C4-2B (cell line): ENCODE measurements around the gene FAM163B.
A peak's percentile ranks its signal among the peaks of the same experiment; 100 is the strongest.

Experiments used
- H3K27ac ChIP-seq: fragments of 450-650 bp; 2 replicates; pipeline ENCODE4 v1.5.1; 2017
- CTCF ChIP-seq: fragments of 450-650 bp; conservative IDR thresholded peaks from 2 replicates; pipeline ENCODE4 v1.5.1; 2017; ENCODE audit warnings: mild to moderate bottlenecking
- ZFX ChIP-seq: fragments of 450-650 bp; IDR thresholded peaks from 2 replicates; pipeline ENCODE4 v1.6.1; 2017

FAM163B gene

GRCh38 chr9:133595910-133596309 is 13.3 kb downstream of the FAM163B start:
- no peak for TF ChIP-seq CTCF
- no peak for TF ChIP-seq ZFX
- H3K27ac ChIP-seq: no peak overlapping the region

- H3K27ac ChIP-seq: no peak overlapping the region
- no peak for TF ChIP-seq ZFX
- no peak for TF ChIP-seq CTCF
These were observed 14.9 kb downstream of the FAM163B start for GRCh38 chr9:133594310-133594709.

GRCh38 chr9:133593587-133594253 is 15.5 kb downstream of the FAM163B start:
- no peak overlapping the region for H3K27ac ChIP-seq
- TF ChIP-seq ZFX (no peak), CTCF (no peak)

- TF ChIP-seq CTCF (peak; percentile 55), ZFX (no peak)
- no peak overlapping the region for H3K27ac ChIP-seq
These were observed 16.3 kb downstream of the FAM163B start for GRCh38 chr9:133592731-133593409.

- no peak overlapping the region for H3K27ac ChIP-seq
- TF ChIP-seq ZFX: no peak
- no peak for TF ChIP-seq CTCF
These were observed 17.2 kb downstream of the FAM163B start for GRCh38 chr9:133591985-133592384.

- H3K27ac ChIP-seq: no peak overlapping the region
- TF ChIP-seq CTCF: no peak
- no peak for TF ChIP-seq ZFX
These were observed 17.9 kb downstream of the FAM163B start for GRCh38 chr9:133591116-133591910.

- TF ChIP-seq CTCF (no peak), ZFX (no peak)
- no peak overlapping the region for H3K27ac ChIP-seq
These were observed 18.8 kb downstream of the FAM163B start for GRCh38 chr9:133590231-133590855.
